NAMALWA (cell line): ENCODE measurements around the gene TPPP2.

Source experiments
- DNase-seq: peaks from one replicate; pipeline ENCODE4 v3.0.0-alpha.2; 2015; ENCODE audit warnings: low spot score

The TPPP2 gene

GRCh38 chr14:21017528-21018245, 12.3 kb upstream of the TPPP2 start:
- no peak for DNase-seq

- no peak for DNase-seq
Observed at GRCh38 chr14:21018286-21018685, 11.7 kb upstream of the TPPP2 start.

- no peak for DNase-seq
Observed at GRCh38 chr14:21018781-21019180, 11.2 kb upstream of the TPPP2 start.

GRCh38 chr14:21019366-21019765, 10.7 kb upstream of the TPPP2 start:
- no peak for DNase-seq

GRCh38 chr14:21020977-21021545, 9.0 kb upstream of the TPPP2 start:
- no peak for DNase-seq

GRCh38 chr14:21022686-21023085, 7.3 kb upstream of the TPPP2 start:
- no peak for DNase-seq

- no peak for DNase-seq
Observed at GRCh38 chr14:21023174-21023573, 6.8 kb upstream of the TPPP2 start.

GRCh38 chr14:21023817-21024584, 6.0 kb upstream of the TPPP2 start:
- DNase-seq = no peak

GRCh38 chr14:21024585-21025370, 5.2 kb upstream of the TPPP2 start, which contains the start of gene NDRG2:
TSS of gene NDRG2 (minus strand) at chr14:21025061. CDS start at chr14:21023315, 1,746 bp downstream.
- no peak for DNase-seq

GRCh38 chr14:21025371-21026273, 4.4 kb upstream of the TPPP2 start:
- DNase-seq = no peak

GRCh38 chr14:21026274-21026987, 3.6 kb upstream of the TPPP2 start:
- no peak for DNase-seq

- no peak for DNase-seq
Observed at GRCh38 chr14:21026988-21027315, 3.1 kb upstream of the TPPP2 start.

- DNase-seq = no peak
Observed at GRCh38 chr14:21030531-21030930, 514 bp downstream of the TPPP2 start.

- DNase-seq = no peak
Observed at GRCh38 chr14:21032326-21033132, 2.5 kb downstream of the TPPP2 start.

- DNase-seq = no peak
Observed at GRCh38 chr14:21033133-21033698, 3.2 kb downstream of the TPPP2 start.

- no peak for DNase-seq
Observed at GRCh38 chr14:21034707-21035106, 4.7 kb downstream of the TPPP2 start, which contains the start of gene RNASE13. TSS of gene RNASE13 (minus strand) at chr14:21034807. CDS start at chr14:21034288, 519 bp downstream.

GRCh38 chr14:21036751-21037150, 6.7 kb downstream of the TPPP2 start:
- no peak for DNase-seq

GRCh38 chr14:21037156-21037555, 7.1 kb downstream of the TPPP2 start:
- no peak for DNase-seq
